ENCODE data around the gene MAP3K5. TPM values are rescaled to one million over a fixed set of nuclear protein-coding genes. Genes with fewer than 3 reads are reported as not detected.
"Not testable (repeated sequence)": the region's sequence is repeated elsewhere in the genome, so short reads cannot be mapped to it uniquely, and the experiment has no call there.

MAP3K5 gene
- total RNA-seq, 1 donor from 2014 or later: 31.2 TPM

- peaks cover 69% of the 10 kb centered on the region for H3K4me1 ChIP-seq
- no peak for TF ChIP-seq CTCF (IDR thresholded peaks at IDR 0.05)
- TF ChIP-seq POLR2A (IDR thresholded peaks at IDR 0.05): no peak
- TF ChIP-seq POLR2AphosphoS5 (IDR thresholded peaks at IDR 0.05; ENCODE audit: insufficient read depth in 1 of 2, low read depth in 1 of 2): no peak
- H3K9me3 ChIP-seq: no peaks in the 10 kb centered on the region
- no peaks in the 10 kb centered on the region for H3K36me3 ChIP-seq
- H3K4me3 ChIP-seq: no peak overlapping the region
- intact Hi-C loops (cut with DNase I): no loop called here
- DNase-seq (ENCODE audit: extremely low spot score in 2 of 2): no peak
- H3K27ac ChIP-seq: no peak overlapping the region
- H3K27me3 ChIP-seq: no peaks in the 10 kb centered on the region
Observed at GRCh38 chr6:136763716-136764516, 28.4 kb downstream of the MAP3K5 start.

GRCh38 chr6:136763255-136763654 is 29.0 kb downstream of the MAP3K5 start:
- no peak for TF ChIP-seq CTCF (IDR thresholded peaks at IDR 0.05)
- TF ChIP-seq POLR2A (IDR thresholded peaks at IDR 0.05): no peak
- TF ChIP-seq POLR2AphosphoS5 (IDR thresholded peaks at IDR 0.05; ENCODE audit: insufficient read depth in 1 of 2, low read depth in 1 of 2): no peak
- H3K4me1 ChIP-seq: peaks cover 67% of the 10 kb centered on the region
- no peak for DNase-seq (ENCODE audit: extremely low spot score in 2 of 2)
- no peaks in the 10 kb centered on the region for H3K9me3 ChIP-seq
- no peak overlapping the region for H3K4me3 ChIP-seq
- H3K36me3 ChIP-seq: no peaks in the 10 kb centered on the region
- no peak overlapping the region for H3K27ac ChIP-seq
- no peaks in the 10 kb centered on the region for H3K27me3 ChIP-seq
- intact Hi-C loops (cut with DNase I): no loop called here

- TF ChIP-seq CTCF (IDR thresholded peaks at IDR 0.05) (no peak), POLR2A (IDR thresholded peaks at IDR 0.05) (no peak), POLR2AphosphoS5 (IDR thresholded peaks at IDR 0.05; ENCODE audit: insufficient read depth in 1 of 2, low read depth in 1 of 2) (no peak)
- Histone ChIP-seq H3K9me3 (no peaks in the 10 kb centered on the region), H3K36me3 (no peaks in the 10 kb centered on the region), H3K4me3 (no peak overlapping the region), H3K4me1 (peaks cover 58% of the 10 kb centered on the region), H3K27ac (peak overlapping the region; percentile 8), H3K27me3 (no peaks in the 10 kb centered on the region)
- intact Hi-C loops (cut with DNase I): no loop called here
- DNase-seq (ENCODE audit: extremely low spot score in 2 of 2): no peak
Observed at GRCh38 chr6:136762022-136762975, 30.0 kb downstream of the MAP3K5 start.

- TF ChIP-seq POLR2A (IDR thresholded peaks at IDR 0.05): no peak
- peaks cover 52% of the 10 kb centered on the region for H3K4me1 ChIP-seq
- intact Hi-C loops (cut with DNase I): no loop called here
- no peaks in the 10 kb centered on the region for H3K27me3 ChIP-seq
- no peak for DNase-seq (ENCODE audit: extremely low spot score in 2 of 2)
- no peak overlapping the region for H3K4me3 ChIP-seq
- no peaks in the 10 kb centered on the region for H3K9me3 ChIP-seq
- H3K36me3 ChIP-seq: no peaks in the 10 kb centered on the region
- H3K27ac ChIP-seq: peak overlapping the region; percentile 8
Observed at GRCh38 chr6:136761227-136761922, 30.9 kb downstream of the MAP3K5 start.

GRCh38 chr6:136760781-136761180 is 31.5 kb downstream of the MAP3K5 start:
- intact Hi-C loops (cut with DNase I); H3K27me3 ChIP-seq; DNase-seq (ENCODE audit: extremely low spot score in 2 of 2); H3K9me3 ChIP-seq; H3K36me3 ChIP-seq; H3K4me3 ChIP-seq: not testable (repeated sequence)
- H3K27ac ChIP-seq: peak overlapping the region; percentile 8
- H3K4me1 ChIP-seq: peaks cover 47% of the 10 kb centered on the region

Data from vagina (tissue), 2 donors.